Iris pigment epithelial cell (primary cell): ENCODE results near the gene CCDC159.
"Not testable (repeated sequence)": the region's sequence is repeated elsewhere in the genome, so short reads cannot be mapped to it uniquely, and the experiment has no call there.

Source experiments
- DNase-seq: peaks from one replicate; pipeline ENCODE4 v3.0.0-alpha.2; 2011; ENCODE audit warnings: low read depth

The CCDC159 gene, protein sequence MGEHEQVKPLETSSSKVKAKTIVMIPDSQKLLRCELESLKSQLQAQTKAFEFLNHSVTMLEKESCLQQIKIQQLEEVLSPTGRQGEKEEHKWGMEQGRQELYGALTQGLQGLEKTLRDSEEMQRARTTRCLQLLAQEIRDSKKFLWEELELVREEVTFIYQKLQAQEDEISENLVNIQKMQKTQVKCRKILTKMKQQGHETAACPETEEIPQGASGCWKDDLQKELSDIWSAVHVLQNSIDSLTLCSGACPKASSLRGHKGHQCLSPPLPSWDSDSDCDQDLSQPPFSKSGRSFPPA

DNA sequence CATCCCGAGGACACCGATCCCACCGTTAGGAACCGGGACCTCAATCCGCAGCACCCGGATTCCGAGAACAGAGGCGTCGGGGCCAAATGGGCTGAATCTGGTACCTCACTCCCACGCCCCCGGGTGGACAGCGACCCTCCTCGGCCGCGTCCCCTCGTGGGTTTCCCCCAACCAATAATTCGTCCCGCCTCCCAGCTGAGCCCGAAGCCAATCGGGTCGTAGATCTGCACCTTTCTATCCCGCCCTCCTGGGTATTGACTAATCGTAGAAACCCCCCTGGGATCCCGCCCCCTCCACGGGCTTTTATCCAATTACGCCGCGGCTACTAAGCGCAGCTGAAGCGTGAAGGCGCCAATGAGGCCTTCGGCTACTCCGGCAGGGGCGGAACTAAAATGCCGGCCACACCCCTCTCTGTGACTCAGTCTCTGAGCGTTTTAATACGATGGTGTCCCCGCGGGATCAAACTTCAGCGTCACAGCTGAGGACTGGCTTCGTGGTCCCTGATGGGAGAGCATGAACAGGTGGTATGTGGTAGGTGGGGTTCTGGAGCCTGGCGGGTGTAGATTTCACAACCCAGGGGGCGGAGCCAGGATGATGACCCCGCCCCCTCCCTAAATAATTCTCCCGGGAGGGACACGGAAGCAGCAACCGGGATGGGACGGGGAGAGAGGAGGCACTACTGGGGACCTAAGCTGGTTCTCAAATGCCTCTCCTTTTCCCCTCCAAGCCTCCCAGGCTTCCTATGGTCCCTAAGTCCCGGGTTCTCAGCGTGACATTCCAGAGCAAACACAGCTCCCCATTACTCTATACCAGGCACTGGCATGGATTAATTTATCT lies at the start of gene CCDC159, which contains the start of gene TMEM205:
CCDC159 (plus strand) TSS at position 416 of the 837 bp plus-strand sequence; CDS start at position 504, 88 bp downstream.
TMEM205 (minus strand) TSS at position 165 of the 837 bp plus-strand sequence. CDS start 649 bp downstream, outside the sequence.
- peak; percentile 99 for DNase-seq

DNA sequence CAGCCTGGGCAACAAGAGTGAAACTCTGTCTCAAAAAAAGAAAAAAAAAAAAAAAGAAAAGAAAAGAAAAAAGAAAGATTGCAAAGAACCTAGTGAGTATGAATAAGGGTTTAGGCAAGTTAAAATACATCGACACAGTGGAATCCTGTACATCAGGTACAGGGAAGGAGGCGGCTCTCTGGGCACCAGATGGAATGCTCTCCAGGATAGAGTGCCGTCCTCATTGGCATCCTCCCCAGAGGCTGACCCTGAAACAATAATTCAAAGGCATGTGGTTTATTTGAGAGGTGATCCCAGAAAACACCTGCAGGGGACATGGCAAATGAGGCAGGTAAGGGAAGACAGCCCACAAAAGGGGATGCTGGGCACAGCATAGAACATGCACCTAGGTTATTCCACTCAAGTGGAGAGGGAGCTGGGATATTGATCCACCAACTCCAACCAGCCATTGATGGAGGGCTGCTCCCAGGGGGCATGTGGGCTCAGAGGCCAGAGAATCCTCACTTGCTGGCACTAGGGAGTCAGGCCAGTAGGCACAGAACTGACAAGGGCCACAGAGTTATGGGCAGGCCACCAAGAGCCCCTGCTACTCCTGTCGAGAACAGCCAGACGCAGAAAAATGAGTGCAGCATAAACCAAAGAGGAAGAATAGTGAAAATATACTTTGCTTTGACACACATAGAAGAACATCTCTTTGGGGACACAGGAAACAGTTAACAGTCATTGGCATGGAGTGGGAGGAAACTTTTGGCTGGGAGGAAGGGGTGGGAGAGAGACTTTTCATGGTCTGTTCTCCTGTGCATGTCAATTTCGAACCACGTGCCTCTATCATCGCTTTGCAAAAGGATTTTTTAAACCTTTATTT lies 46.1 kb upstream of the CCDC159 start:
- DNase-seq: no peak

DNA sequence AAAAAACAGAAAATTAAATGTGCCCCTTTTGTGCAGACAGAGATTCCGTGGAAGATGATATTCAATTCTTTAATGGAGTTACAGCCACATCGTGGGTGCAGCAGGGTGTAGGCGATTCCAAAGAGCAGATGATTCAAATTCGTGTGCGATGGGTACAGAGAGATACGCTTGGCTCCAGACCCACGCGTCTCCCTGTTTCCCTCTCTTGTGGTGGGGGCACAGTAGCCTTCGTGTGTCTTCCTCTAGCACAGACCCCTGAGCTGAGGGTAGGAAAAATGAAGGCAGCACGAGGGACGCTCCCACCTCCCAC lies 45.6 kb upstream of the CCDC159 start:
- DNase-seq: no peak

- no peak for DNase-seq
Observed at GRCh38 chr19:11304936-11305335, 41.4 kb upstream of the CCDC159 start.

GRCh38 chr19:11306337-11306736 lies 40.0 kb upstream of the CCDC159 start:
- DNase-seq: no peak

DNA sequence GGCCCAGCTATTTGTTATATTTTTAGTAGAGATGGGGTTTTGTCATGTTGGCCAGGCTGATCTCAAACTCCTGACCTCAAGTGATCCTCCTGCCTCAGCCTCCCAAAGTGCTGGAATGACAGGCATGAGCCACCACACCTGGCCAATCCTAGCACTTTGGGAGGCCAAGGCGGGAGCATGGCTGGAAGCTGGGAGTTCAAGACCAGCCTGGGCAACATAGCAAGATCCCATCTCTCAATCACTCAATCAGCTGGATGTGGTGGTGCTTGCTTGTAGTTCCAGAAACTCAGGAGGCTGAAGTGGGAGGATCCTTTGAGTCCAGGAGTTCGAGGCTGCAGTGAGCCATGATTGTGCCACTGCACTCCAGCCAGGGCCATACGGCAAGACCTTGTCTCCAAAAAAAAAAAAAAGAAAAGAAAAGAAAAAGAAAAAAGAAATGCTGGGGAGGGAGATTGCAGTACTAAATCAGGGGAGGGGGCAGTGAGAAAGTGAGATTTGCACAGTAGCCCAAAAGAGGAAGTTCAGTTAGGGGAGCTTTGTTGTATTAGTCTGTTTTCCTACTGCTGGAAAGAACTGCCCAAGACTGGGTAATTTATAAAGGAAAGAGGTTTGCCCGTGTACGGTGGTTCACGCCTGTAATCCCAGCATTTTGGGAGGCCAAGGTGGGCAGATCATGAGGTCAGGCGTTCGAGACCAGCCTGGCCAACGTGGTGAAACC lies 25.9 kb upstream of the CCDC159 start:
- not testable (repeated sequence) for DNase-seq

- DNase-seq: no peak
Observed at GRCh38 chr19:11321191-11322126, 24.9 kb upstream of the CCDC159 start.

DNA sequence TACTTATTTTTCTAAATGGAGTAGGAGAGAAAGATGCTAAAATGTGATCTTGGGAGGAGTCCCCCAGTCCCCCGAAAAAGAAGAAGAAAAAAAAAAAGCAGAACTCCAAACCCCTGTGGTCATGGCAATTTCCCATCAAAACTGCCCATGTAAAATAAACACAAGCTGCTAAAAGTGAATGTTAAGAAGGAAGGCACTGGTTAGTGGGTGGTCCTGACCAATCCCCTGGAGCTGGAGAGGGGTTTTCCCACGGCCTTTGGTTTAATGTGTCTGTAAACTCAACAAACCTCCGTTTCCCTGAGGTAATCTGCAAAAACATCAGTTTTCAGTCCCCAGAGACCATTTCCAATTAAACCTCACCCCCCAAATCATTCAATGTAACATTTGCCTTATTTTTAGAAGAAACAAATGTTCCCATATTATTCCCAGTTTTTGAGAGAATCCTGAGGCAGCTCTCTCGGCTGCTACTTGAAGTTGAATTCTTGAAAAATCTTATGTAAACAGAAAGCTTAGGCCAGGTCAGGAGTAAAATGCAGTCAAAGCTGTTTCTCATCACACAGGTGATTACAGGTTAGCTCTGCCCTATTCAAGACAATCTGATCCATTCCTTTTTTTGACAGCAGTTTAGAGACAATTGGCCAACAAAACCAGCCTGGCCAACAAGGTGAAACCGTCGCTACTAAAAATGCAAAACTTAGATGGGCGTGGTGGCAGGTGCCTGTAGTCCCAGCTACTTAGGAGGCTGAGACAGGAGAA lies 23.9 kb upstream of the CCDC159 start:
- DNase-seq: no peak

DNA sequence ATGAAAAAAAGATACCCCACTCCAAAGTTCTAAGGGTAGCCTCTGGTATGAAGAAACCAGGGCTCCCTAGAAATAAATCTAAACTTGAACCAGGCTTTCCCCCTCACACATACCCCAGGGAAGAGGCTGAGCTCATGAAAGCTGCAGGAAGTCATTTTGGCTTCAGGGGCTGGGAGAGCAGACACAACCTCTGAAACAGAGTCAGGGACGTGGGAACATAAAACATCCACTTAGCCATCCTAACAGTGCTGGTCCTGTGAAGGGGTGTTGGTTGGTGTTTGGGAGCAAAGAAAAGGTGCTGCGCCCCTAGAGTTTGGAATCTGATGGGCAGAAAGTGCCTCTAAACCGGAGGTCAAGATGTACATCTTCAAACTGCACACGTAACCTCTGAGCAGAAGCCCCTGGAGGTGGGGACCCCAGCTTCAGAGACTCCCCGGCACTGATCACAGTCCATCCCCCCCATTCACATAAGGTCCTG lies 22.7 kb upstream of the CCDC159 start:
- no peak for DNase-seq

DNA sequence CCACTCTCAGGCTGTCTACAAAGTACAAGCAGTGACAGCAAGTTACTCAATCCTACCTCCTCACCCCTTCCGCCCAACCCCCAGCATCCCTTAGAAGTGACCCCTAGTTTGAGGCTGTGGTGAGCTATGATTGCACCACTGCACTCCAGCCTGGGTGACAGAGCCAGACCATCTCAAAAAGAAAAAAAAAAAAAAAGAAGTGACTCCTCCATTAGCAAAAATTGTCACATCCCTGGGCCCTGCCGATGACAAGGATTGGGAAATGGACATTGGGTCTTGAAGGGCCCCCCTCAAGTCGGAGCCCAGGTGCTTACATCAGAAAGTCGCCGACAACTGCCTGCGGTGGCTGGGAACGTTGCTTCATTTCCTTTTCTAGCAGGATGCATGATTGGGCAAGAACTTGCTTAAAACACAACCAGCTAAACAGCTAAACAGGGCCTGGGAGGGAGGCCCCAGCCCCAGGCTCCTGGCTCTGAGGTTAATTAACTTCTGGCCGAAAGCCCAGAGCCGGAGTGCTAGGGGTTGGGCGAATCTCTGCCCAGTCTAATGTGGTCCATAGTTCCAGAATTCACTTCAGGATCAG lies 22.1 kb upstream of the CCDC159 start:
- peak; percentile 98 for DNase-seq

DNA sequence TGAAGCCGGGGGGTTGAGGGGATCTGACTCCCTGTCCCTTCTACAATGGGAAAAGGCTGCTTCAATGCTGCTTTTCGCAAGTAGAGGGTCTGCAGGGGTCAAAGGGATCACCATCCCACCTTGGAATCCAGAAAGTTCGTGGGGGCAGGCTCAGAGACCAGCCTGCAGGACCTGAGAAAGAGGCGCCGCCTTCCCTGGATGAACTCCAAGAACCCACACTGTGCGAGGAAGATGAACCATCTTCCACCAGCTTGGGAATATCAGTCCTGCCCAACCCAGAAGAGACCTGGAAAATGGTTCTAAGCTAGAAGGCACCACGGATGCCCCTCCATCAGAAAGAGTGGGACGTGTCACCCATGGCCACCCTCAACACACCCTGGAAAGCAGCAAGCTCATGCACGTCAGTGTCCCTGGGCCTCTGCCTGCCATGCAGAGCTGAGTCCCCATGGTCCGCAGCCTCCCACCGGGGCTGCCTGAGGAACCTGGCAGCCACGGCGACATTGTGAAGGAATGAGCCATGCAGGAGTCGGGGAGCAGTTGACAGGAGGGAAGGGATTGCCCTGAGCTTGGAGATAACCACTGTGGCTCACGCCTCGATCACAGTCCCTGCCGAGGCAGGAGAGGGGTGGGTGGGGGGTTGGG lies 21.4 kb upstream of the CCDC159 start:
- no peak for DNase-seq

- DNase-seq: no peak
Observed at GRCh38 chr19:11325544-11325943, 20.8 kb upstream of the CCDC159 start.

- DNase-seq: no peak
Observed at GRCh38 chr19:11330127-11330526, 16.2 kb upstream of the CCDC159 start.

GRCh38 chr19:11331502-11331901 lies 14.8 kb upstream of the CCDC159 start:
- no peak for DNase-seq

DNA sequence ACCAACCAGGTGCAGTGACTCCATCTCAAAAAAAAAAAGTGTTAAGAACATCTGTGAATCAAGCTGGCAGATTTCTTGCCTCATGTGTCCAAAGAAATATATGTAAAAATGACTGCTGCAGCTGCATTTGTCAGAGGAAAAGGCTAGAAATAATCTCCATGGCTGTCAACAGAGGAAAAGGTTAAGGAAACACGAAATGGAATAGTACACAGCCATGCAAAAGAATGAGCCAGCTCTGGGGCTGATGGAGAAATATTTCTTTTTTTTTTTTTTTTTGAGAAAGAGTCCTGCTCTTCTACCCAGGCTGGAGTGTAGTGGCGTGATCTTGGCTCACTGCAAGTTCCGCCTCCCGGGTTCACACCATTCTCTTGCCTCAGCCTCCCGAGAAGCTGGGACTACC lies 13.5 kb upstream of the CCDC159 start:
- no peak for DNase-seq

- DNase-seq: not testable (repeated sequence)
Observed at GRCh38 chr19:11333838-11334237, 12.5 kb upstream of the CCDC159 start.

DNA sequence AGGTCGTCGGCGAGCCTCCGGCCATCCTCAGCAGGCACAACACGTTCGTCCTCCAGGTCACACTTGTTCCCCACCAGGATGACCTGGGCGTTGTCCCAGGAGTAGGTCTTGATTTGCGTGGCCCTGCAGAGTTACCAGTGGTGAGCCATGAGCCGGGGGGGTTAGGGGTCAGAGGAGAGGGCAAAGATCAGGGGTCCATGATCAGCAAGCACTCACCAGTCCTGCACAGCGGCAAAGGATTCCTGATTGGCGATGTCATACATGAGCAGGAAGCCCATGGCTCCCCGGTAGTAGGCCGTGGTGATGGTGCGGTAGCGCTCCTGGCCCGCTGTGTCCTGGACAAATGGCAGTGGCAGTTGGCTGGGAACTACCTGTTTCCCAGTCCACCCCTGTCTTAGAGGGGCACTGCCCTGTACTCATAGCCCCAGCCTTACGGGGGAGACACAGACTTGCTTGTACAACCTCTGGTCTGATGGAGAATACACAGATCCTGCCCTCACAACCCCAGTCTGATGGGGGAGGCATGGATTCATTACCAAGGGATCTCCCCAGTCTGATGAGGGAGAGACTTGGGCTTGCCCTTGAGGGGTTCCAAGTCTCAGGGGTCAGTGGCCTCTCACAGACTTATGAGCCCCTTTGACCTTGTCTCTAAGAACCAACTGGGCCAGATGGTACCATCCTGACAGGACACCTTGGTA lies 10.7 kb upstream of the CCDC159 start:
- no peak for DNase-seq

- no peak for DNase-seq
Observed at GRCh38 chr19:11337080-11337479, 9.2 kb upstream of the CCDC159 start.
